Activated CD8-positive, alpha-beta memory T cell treated with anti-CD3 and anti-CD28 coated beads for 4 hours (primary cell): ENCODE measurements around the gene PILRA.
"Not testable (repeated sequence)": the region's sequence is repeated elsewhere in the genome, so short reads cannot be mapped to it uniquely, and the experiment has no call there.

Experiments used
- DNase-seq, 2 donors: peaks; one replicate each; pipeline ENCODE4 v3.0.0-alpha.2; 2020; ENCODE audit warnings: low read depth in 2 of 2

PILRA gene

GRCh38 chr7:100378114-100378755, 4.9 kb downstream of the PILRA start:
- no peak for DNase-seq

- no peak for DNase-seq
Observed at GRCh38 chr7:100380196-100380595, 6.9 kb downstream of the PILRA start.

GRCh38 chr7:100381531-100382233, 8.4 kb downstream of the PILRA start:
- DNase-seq: not testable (repeated sequence)

- not testable (repeated sequence) for DNase-seq
Observed at GRCh38 chr7:100382234-100382853, 9.1 kb downstream of the PILRA start.

- DNase-seq: no peak
Observed at GRCh38 chr7:100384628-100385294, 11.5 kb downstream of the PILRA start.

- no peak for DNase-seq
Observed at GRCh38 chr7:100386940-100387339, 13.7 kb downstream of the PILRA start.

- DNase-seq: no peak
Observed at GRCh38 chr7:100387695-100388094, 14.4 kb downstream of the PILRA start.

- DNase-seq: no peak
Observed at GRCh38 chr7:100389437-100390088, 16.3 kb downstream of the PILRA start.

- DNase-seq: no peak
Observed at GRCh38 chr7:100390286-100391009, 17.2 kb downstream of the PILRA start.

- DNase-seq: no peak
Observed at GRCh38 chr7:100393233-100393905, 20.1 kb downstream of the PILRA start.

- DNase-seq: no peak
Observed at GRCh38 chr7:100394077-100394476, 20.8 kb downstream of the PILRA start.

GRCh38 chr7:100396421-100396982, 23.2 kb downstream of the PILRA start:
- no peak for DNase-seq

GRCh38 chr7:100397315-100398081, 24.2 kb downstream of the PILRA start:
- no peak for DNase-seq

- DNase-seq: no peak
Observed at GRCh38 chr7:100398239-100398638, 25.0 kb downstream of the PILRA start.

GRCh38 chr7:100400041-100400440, 26.8 kb downstream of the PILRA start:
- no peak for DNase-seq

- DNase-seq: no peak
Observed at GRCh38 chr7:100400656-100401055, 27.4 kb downstream of the PILRA start.

- DNase-seq: no peak
Observed at GRCh38 chr7:100401811-100402210, 28.5 kb downstream of the PILRA start.

GRCh38 chr7:100402241-100402640, 29.0 kb downstream of the PILRA start:
- no peak for DNase-seq

GRCh38 chr7:100406767-100407166, 33.5 kb downstream of the PILRA start:
- DNase-seq: no peak
